Activated CD8-positive, alpha-beta memory T cell treated with anti-CD3 and anti-CD28 coated beads, Interleukin-2, amount 50 U/mL, for 48 hours (primary cell): Measurements from ENCODE around the gene ALOX12.

Experiments used
- DNase-seq: peaks from one replicate; pipeline ENCODE4 v3.0.0-alpha.2; 2020

Gene ALOX12

GRCh38 chr17:7003745-7004144 is 7.9 kb downstream of the ALOX12 start:
- no peak for DNase-seq

- DNase-seq = no peak
Measured at GRCh38 chr17:7004398-7005253, 8.8 kb downstream of the ALOX12 start.

GRCh38 chr17:7005716-7006115 is 9.9 kb downstream of the ALOX12 start:
- DNase-seq = no peak

- no peak for DNase-seq
Measured at GRCh38 chr17:7007143-7007542, 11.3 kb downstream of the ALOX12 start.

GRCh38 chr17:7010523-7010922 is 14.7 kb downstream of the ALOX12 start:
- no peak for DNase-seq

- no peak for DNase-seq
Measured at GRCh38 chr17:7011415-7011814, 15.6 kb downstream of the ALOX12 start.

GRCh38 chr17:7011942-7012254 is 16.0 kb downstream of the ALOX12 start:
- no peak for DNase-seq

GRCh38 chr17:7014261-7014994 is 18.6 kb downstream of the ALOX12 start:
- peak; percentile 98 for DNase-seq

GRCh38 chr17:7014995-7015958 is 19.4 kb downstream of the ALOX12 start:
- DNase-seq = peak; percentile 85

- no peak for DNase-seq
Measured at GRCh38 chr17:7016418-7016817, 20.6 kb downstream of the ALOX12 start.

GRCh38 chr17:7016886-7017826 is 21.3 kb downstream of the ALOX12 start:
- DNase-seq = no peak

GRCh38 chr17:7017827-7018200 is 22.0 kb downstream of the ALOX12 start:
- DNase-seq = peak; percentile 74

- DNase-seq = no peak
Measured at GRCh38 chr17:7018331-7018964, 22.6 kb downstream of the ALOX12 start.

GRCh38 chr17:7019367-7019766 is 23.5 kb downstream of the ALOX12 start:
- DNase-seq = no peak

GRCh38 chr17:7019839-7020519 is 24.1 kb downstream of the ALOX12 start:
- DNase-seq = no peak

GRCh38 chr17:7020894-7021664 is 25.2 kb downstream of the ALOX12 start:
- DNase-seq = no peak

GRCh38 chr17:7021993-7022778 is 26.3 kb downstream of the ALOX12 start:
- DNase-seq = peak; percentile 94

- DNase-seq = no peak
Measured at GRCh38 chr17:7022781-7023571, 27.1 kb downstream of the ALOX12 start, which contains the start of gene BCL6B. BCL6B (plus strand) TSS chr17:7023050; CDS start chr17:7023672, 622 bp downstream.
